MM.1S (cell line): ENCODE measurements around the gene CACNG4.

Experiments used
- EZH2 ChIP-seq: fragments of 300-600 bp; sonication (generic); optimal IDR thresholded peaks from 2 replicates; pipeline ENCODE3; 2017; ENCODE audit warnings: low read depth, mild to moderate bottlenecking, antibody characterized with exemption, low read length, mixed read lengths
- TF ChIP-seq, protein P1 (sequence below): fragments of 300-600 bp; sonication (generic); IDR thresholded peaks from 2 replicates; pipeline ENCODE4 v1.5.1; 2016; ENCODE audit warnings: antibody characterized with exemption, low read length, mixed read lengths

GRCh38 chr17:67021196-67021595 lies 56.7 kb downstream of the CACNG4 start:
- TF ChIP-seq, protein P1, sequence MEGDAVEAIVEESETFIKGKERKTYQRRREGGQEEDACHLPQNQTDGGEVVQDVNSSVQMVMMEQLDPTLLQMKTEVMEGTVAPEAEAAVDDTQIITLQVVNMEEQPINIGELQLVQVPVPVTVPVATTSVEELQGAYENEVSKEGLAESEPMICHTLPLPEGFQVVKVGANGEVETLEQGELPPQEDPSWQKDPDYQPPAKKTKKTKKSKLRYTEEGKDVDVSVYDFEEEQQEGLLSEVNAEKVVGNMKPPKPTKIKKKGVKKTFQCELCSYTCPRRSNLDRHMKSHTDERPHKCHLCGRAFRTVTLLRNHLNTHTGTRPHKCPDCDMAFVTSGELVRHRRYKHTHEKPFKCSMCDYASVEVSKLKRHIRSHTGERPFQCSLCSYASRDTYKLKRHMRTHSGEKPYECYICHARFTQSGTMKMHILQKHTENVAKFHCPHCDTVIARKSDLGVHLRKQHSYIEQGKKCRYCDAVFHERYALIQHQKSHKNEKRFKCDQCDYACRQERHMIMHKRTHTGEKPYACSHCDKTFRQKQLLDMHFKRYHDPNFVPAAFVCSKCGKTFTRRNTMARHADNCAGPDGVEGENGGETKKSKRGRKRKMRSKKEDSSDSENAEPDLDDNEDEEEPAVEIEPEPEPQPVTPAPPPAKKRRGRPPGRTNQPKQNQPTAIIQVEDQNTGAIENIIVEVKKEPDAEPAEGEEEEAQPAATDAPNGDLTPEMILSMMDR = no peak
- TF ChIP-seq EZH2 = no peak
